Panc1 (cell line): ENCODE results near the gene CEP170B. TPM values are rescaled to one million over a fixed set of nuclear protein-coding genes. Genes with fewer than 3 reads are reported as not detected.

Experiments
- ATAC-seq: fragments of 200-7000 bp; cut with Tn5 transposase; 2 replicates; pipeline ENCODE4 v1.9.1; 2020; ENCODE audit warnings: mild to moderate bottlenecking, moderate library complexity
- BruUV-seq: library from RNA; stranded (reverse); fragments of 400-500 nt; replicated peaks from 2 replicates; lab custom pipeline; 2021; lab: Mats Ljungman, UMichigan
- CTCF ChIA-PET: fragments of 300-600 bp; sonication (Branson Sonifier 250); formaldehyde crosslinking; loops from one replicate; lab custom pipeline; 2022; ENCODE audit warnings: antibody characterized with exemption; lab: Charles Lee
- POLR2A ChIA-PET: fragments of 300-600 bp; sonication (Branson Sonifier 250); formaldehyde crosslinking; loops from one replicate; lab custom pipeline; 2022; ENCODE audit warnings: antibody characterized with exemption; lab: Charles Lee
- DNase-seq: peaks from one replicate; pipeline ENCODE4 v3.0.0-alpha.2; 2010; ENCODE audit warnings: low read depth, low spot score
- H3K27ac ChIP-seq: 2 replicates; pipeline ENCODE4 v1.5.1; 2011; ENCODE audit warnings: mild to moderate bottlenecking, low read length, inconsistent platforms
- H3K27me3 ChIP-seq: fragments of 200-500 bp; sonication (Bioruptor generic); 2 replicates; pipeline ENCODE4 v1.6.0; 2014; ENCODE audit warnings: low read length, inconsistent platforms; ENCODE audit not compliant: control insufficient read depth, insufficient read depth
- H3K36me3 ChIP-seq: fragments of 200-500 bp; sonication (Bioruptor generic); 2 replicates; pipeline ENCODE4 v1.5.1; 2014; ENCODE audit warnings: inconsistent platforms, mild to moderate bottlenecking, low read length, moderate library complexity; ENCODE audit not compliant: control insufficient read depth, insufficient read depth
- H3K4me1 ChIP-seq: 2 replicates; pipeline ENCODE4 v1.5.1; 2011; ENCODE audit warnings: inconsistent platforms, mild to moderate bottlenecking, low read length, moderate library complexity; ENCODE audit not compliant: control insufficient read depth, insufficient read depth
- H3K4me3 ChIP-seq, 2 experiments: 2 replicates each; pipeline ENCODE4 v1.5.1; 2011 to 2012; ENCODE audit warnings: low read depth in 2 of 2, low read length in 2 of 2, mild to moderate bottlenecking in 2 of 2, inconsistent platforms in 1 of 2, moderate library complexity in 1 of 2
- H3K9me3 ChIP-seq: fragments of 200-500 bp; sonication (Bioruptor generic); 2 replicates; pipeline ENCODE4 v1.5.1; 2014; ENCODE audit warnings: low read depth, mild to moderate bottlenecking, inconsistent platforms, low read length, moderate library complexity; ENCODE audit not compliant: control insufficient read depth, insufficient read depth
- CTCF ChIP-seq: fragments of 450-650 bp; IDR thresholded peaks from 2 replicates; pipeline ENCODE4 v1.5.1; 2017; ENCODE audit warnings: mild to moderate bottlenecking
- POLR2AphosphoS5 ChIP-seq: IDR thresholded peaks from 2 replicates; pipeline ENCODE4 v1.6.1; 2012; ENCODE audit warnings: mild to moderate bottlenecking, low read depth, low read length, moderate library complexity
- REST ChIP-seq, 2 experiments: IDR thresholded peaks; 2 replicates each; pipeline ENCODE4 v1.6.1; 2011 to 2012; ENCODE audit warnings: low read depth in 2 of 2, control low read depth in 1 of 2, low read length in 1 of 2, mild to moderate bottlenecking in 1 of 2, moderate library complexity in 1 of 2; ENCODE audit not compliant: insufficient read depth in 1 of 2
- SIN3A ChIP-seq: IDR thresholded peaks from 2 replicates; pipeline ENCODE4 v1.6.1; 2012; ENCODE audit warnings: low read depth, mild to moderate bottlenecking, low read length, moderate library complexity, borderline replicate concordance; ENCODE audit not compliant: insufficient read depth
- TCF7L2 ChIP-seq: IDR thresholded peaks from 2 replicates; pipeline ENCODE4 v1.6.1; 2011; ENCODE audit warnings: mild to moderate bottlenecking, low read depth, low read length, inconsistent platforms
- in situ Hi-C: cut with HindIII; loops from 2 replicates; pipeline ENCODE4 v1.10.0; 2016; ENCODE audit warnings: low sequenced_read_pairs, low pct_unique_long_range_greater_than_20kb
- intact Hi-C: fragments of 100-400 bp; cut with micrococcal nuclease; formaldehyde crosslinking; loops from one replicate; pipeline ENCODE4 v1.10.0; 2022; ENCODE audit not compliant: unreplicated experiment
- total RNA-seq: library from RNA; stranded (reverse); gene quantifications from one replicate; pipeline ENCODE4 v1.2.1, GENCODE V29; 2021; ENCODE audit not compliant: unreplicated experiment

Gene CEP170B
- total RNA-seq, 1 experiment from 2014 or later: 17.8 TPM

GRCh38 chr14:104877066-104877805 lies 12.2 kb downstream of the CEP170B start:
- no peak for DNase-seq
- no TSS peak for BruUV-seq
- POLR2A ChIA-PET: no interaction called here
- Histone ChIP-seq H3K4me3 (no peak overlapping the region), H3K27me3 (no peaks in the 10 kb centered on the region), H3K27ac (no peak overlapping the region), H3K36me3 (no peaks in the 10 kb centered on the region), H3K9me3 (no peaks in the 10 kb centered on the region), H3K4me1 (no peaks in the 10 kb centered on the region; the same call in 1 of the 2 replicates)
- intact Hi-C loops: no loop called here
- CTCF ChIA-PET: interaction anchor here (1.1 kb wide), 1 partner anchor 51 kb away, joined by 3 read pairs; no protein-coding TSS in a partner anchor
- no peak for ATAC-seq
- TF ChIP-seq REST (IDR thresholded peaks at IDR 0.05; ENCODE audit: insufficient read depth in 1 of 2, low read depth in 2 of 2, low read length in 1 of 2): no peak
- no peak for TF ChIP-seq TCF7L2
- TF ChIP-seq SIN3A: no peak
- TF ChIP-seq CTCF: no peak
- TF ChIP-seq POLR2AphosphoS5: no peak
- in situ Hi-C loops: no loop called here

- no peak for TF ChIP-seq POLR2AphosphoS5
- no peak for TF ChIP-seq REST (IDR thresholded peaks at IDR 0.05; ENCODE audit: insufficient read depth in 1 of 2, low read depth in 2 of 2, low read length in 1 of 2)
- no peak for TF ChIP-seq TCF7L2
- TF ChIP-seq CTCF: no peak
- no peak for TF ChIP-seq SIN3A
- no peak for DNase-seq
- Histone ChIP-seq H3K27me3 (no peaks in the 10 kb centered on the region), H3K27ac (no peak overlapping the region), H3K4me3 (no peak overlapping the region), H3K36me3 (no peaks in the 10 kb centered on the region), H3K4me1 (no peaks in the 10 kb centered on the region; the same call in 1 of the 2 replicates), H3K9me3 (no peaks in the 10 kb centered on the region)
- intact Hi-C loops: no loop called here
- no TSS peak for BruUV-seq
- POLR2A ChIA-PET: no interaction called here
- CTCF ChIA-PET: no interaction called here
- in situ Hi-C loops: no loop called here
- ATAC-seq: no peak
Measured at GRCh38 chr14:104877806-104878550, 12.9 kb downstream of the CEP170B start.
